Measurements from ENCODE around the gene WDR89. TPM values are rescaled to one million over a fixed set of nuclear protein-coding genes. Genes with fewer than 3 reads are reported as not detected.

The WDR89 gene
- total RNA-seq: 10.6 and 12.1 TPM in 2 replicates

GRCh38 chr14:63641473-63642228 lies at the start of gene WDR89:
WDR89 (minus strand) TSS chr14:63641871; CDS start chr14:63599942, 41,929 bp downstream.

Other genes starting within 250 kb of the WDR89 start
- gene PPP2R5E, start 98.5 kb downstream of the WDR89 start, total RNA-seq: 23.2 and 32.2 TPM in 2 replicates
- 30.3 and 37.2 TPM in 2 replicates for gene SGPP1, start 86.2 kb upstream of the WDR89 start, total RNA-seq
- gene SYNE2, start 211.1 kb upstream of the WDR89 start, total RNA-seq: 12.5 and 14.3 TPM in 2 replicates